B cell (primary cell): ENCODE measurements around the gene CLEC4A.

ENCODE experiments used
- CTCF ChIP-seq: fragments of 200-600 bp; IDR thresholded peaks from one replicate; pipeline ENCODE4 v1.8.0; 2022; ENCODE audit warnings: antibody characterized with exemption, mild to moderate bottlenecking
- EZH2 ChIP-seq: IDR thresholded peaks from 2 replicates; pipeline ENCODE4 v1.6.1; 2012; ENCODE audit warnings: borderline replicate concordance, low read depth, mild to moderate bottlenecking, moderate library complexity, low read length; ENCODE audit not compliant: insufficient read depth, poor library complexity, severe bottlenecking

- TF ChIP-seq CTCF (no peak), EZH2 (no peak)
These were observed 22.5 kb downstream of the CLEC4A start for GRCh38 chr12:8145754-8146441.
